Femur (tissue), 1 donor: ENCODE measurements around the gene MBD6.

ENCODE experiments used
- DNase-seq: peaks from one replicate; pipeline ENCODE4 v3.0.0-alpha.2; 2017

Gene MBD6

GRCh38 chr12:57522011-57522886 is at the start of gene MBD6:
MBD6 (plus strand) TSS chr12:57522824; CDS start chr12:57524304, 1,480 bp downstream.
- DNase-seq: peak; percentile 94

GRCh38 chr12:57473392-57473791 is 49.2 kb upstream of the MBD6 start:
- no peak for DNase-seq

- DNase-seq: no peak
Measured at GRCh38 chr12:57473886-57474285, 48.7 kb upstream of the MBD6 start.

GRCh38 chr12:57474430-57474829 is 48.2 kb upstream of the MBD6 start:
- DNase-seq: no peak

GRCh38 chr12:57474862-57475261 is 47.8 kb upstream of the MBD6 start:
- DNase-seq: no peak

GRCh38 chr12:57475271-57476161 is 47.1 kb upstream of the MBD6 start:
- DNase-seq: no peak

- no peak for DNase-seq
Measured at GRCh38 chr12:57476162-57476992, 46.2 kb upstream of the MBD6 start.

- no peak for DNase-seq
Measured at GRCh38 chr12:57476993-57477709, 45.5 kb upstream of the MBD6 start.

GRCh38 chr12:57477710-57478681 is 44.6 kb upstream of the MBD6 start:
- no peak for DNase-seq

- DNase-seq: no peak
Measured at GRCh38 chr12:57479043-57479375, 43.6 kb upstream of the MBD6 start.

GRCh38 chr12:57479376-57480115 is 43.1 kb upstream of the MBD6 start, which contains the start of gene ARHGAP9:
ARHGAP9 (minus strand) TSS chr12:57479866; CDS start chr12:57479406, 460 bp downstream.
- DNase-seq: no peak

GRCh38 chr12:57481671-57482070 is 41.0 kb upstream of the MBD6 start:
- no peak for DNase-seq

GRCh38 chr12:57483466-57483865 is 39.2 kb upstream of the MBD6 start:
- DNase-seq: no peak

- DNase-seq: no peak
Measured at GRCh38 chr12:57485695-57486094, 36.9 kb upstream of the MBD6 start.

GRCh38 chr12:57487055-57487596 is 35.5 kb upstream of the MBD6 start:
- no peak for DNase-seq

- DNase-seq: peak; percentile 97
Measured at GRCh38 chr12:57487597-57488401, 34.8 kb upstream of the MBD6 start, which contains the start of gene MARS1. MARS1 (plus strand) TSS chr12:57488068; CDS start chr12:57488091, 23 bp downstream.

- no peak for DNase-seq
Measured at GRCh38 chr12:57488402-57489156, 34.0 kb upstream of the MBD6 start.

- no peak for DNase-seq
Measured at GRCh38 chr12:57489157-57489641, 33.4 kb upstream of the MBD6 start.
